ENCODE data around the gene RBM11.

GRCh38 chr21:14267076-14267475 is 51.1 kb downstream of the RBM11 start:
- TF ChIP-seq POLR2A (IDR thresholded peaks at IDR 0.05), result no peak
- TF ChIP-seq, protein P1, sequence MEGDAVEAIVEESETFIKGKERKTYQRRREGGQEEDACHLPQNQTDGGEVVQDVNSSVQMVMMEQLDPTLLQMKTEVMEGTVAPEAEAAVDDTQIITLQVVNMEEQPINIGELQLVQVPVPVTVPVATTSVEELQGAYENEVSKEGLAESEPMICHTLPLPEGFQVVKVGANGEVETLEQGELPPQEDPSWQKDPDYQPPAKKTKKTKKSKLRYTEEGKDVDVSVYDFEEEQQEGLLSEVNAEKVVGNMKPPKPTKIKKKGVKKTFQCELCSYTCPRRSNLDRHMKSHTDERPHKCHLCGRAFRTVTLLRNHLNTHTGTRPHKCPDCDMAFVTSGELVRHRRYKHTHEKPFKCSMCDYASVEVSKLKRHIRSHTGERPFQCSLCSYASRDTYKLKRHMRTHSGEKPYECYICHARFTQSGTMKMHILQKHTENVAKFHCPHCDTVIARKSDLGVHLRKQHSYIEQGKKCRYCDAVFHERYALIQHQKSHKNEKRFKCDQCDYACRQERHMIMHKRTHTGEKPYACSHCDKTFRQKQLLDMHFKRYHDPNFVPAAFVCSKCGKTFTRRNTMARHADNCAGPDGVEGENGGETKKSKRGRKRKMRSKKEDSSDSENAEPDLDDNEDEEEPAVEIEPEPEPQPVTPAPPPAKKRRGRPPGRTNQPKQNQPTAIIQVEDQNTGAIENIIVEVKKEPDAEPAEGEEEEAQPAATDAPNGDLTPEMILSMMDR (IDR thresholded peaks at IDR 0.05), result no peak
